Measurements from ENCODE around the gene INSIG1.

The INSIG1 gene

DNA sequence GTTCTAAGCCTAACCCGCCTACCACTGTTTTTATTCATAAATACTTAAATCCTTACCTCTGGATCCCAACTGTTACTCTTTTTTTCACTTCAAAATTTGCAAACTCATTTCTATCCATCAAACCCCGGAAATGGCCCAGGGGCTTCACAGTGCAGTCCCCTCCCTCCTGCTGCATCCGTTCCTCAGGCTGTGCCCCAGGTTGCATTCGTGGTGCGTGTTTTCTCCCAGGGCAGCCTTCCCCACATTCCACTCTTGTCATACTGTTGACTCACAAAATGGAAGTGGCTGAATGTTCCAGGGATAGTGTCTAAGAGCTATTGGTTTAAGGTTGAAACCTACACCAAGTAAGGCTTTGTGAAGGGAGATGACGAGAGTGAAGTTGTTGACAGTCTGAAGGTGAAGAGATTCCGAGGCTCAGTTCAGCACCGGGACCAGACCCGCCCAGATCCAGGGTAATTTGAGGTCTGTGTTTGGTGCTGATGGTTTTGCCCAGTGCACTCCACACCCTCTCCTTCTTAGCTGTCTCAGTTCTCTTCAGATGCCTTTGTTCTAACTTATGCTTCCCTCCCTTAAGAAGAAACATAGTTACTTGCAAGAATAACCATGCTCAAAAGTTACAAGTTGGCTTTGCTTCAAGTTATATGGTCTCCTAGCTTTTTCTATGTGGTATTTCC, 7.7 kb downstream of the INSIG1 start:
- no peak for DNase-seq

DNA sequence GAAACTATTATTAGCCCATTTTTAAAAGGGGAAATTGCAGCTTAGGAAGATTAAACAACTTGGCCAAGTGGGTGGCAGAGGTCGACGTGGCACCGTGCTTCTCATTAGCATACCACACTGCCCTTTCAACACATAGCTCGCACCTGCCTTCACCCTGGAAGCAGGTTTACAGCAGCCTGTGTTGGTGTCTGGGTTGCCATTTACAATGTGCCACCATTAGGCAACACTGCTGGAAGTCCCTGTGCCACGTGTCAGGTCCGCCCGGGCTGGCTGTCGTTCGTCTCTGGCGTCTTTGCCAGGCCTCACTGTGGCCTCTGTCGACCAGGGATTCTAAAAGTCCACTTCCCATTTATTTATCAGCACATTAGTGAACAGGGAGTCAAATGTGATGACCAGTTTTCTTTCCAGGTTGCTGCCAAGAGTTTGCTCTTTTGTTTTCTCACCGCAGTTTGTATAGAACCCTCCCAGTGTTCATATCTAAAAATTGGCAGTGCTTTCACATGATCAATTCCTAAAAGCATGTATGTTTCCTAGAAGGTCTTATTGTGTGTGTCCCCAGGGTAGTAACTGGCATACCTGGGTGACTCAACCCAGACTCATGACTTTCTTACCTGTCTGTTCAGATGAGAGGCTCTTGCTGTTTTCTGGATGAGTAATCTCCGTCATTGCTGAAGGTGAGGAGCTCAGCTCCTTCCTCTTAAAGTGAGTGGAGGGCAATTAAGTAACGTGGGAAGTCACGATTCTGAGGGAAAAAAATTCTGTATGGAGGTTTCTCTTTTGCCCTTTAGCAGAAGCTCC, 9.2 kb downstream of the INSIG1 start:
- no peak for DNase-seq

DNA sequence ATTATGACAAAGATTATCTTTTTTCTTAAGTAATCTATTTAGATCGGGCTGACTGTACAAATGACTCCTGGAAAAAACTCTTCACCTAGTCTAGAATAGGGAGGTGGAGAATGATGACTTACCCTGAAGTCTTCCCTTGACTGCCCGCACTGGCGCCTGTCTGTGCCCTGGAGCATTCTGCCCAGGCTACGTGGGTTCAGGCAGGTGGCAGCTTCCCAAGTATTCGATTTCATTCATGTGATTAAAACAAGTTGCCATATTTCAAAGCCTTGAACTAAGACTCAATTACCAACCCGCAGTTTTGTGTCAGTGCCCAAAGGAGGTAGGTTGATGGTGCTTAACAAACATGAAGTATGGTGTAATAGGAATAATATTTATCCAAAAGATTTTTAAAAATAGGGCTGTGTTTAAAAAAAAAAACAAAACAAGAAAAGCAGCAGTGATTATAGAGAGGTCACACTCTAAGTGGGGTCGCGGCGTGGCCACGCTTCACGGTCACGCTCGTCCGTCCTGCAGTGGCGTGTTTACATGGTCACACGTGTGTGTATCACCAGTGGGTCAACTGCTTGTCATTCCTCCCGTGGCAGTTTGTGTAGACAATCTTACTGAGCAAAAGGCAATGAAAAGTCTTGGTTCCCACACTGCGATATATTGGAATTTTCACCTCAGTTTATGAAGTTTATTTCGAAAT, 10.8 kb downstream of the INSIG1 start:
- DNase-seq = no peak

DNA sequence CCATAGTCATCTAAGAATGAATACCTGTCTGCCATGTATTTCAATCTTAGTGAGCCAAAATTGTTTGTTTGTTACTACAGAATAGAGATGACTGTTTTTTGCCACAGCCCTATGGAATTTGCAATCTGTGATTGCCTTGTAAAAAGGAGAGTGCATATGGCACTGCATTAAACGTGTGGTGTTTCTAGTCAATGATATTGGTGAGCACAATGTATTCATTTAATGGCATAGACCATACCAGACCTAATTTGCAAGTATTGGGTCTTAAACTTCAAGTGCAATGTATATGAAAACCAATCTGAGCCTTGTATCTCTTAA, 11.3 kb downstream of the INSIG1 start:
- DNase-seq = no peak

DNA sequence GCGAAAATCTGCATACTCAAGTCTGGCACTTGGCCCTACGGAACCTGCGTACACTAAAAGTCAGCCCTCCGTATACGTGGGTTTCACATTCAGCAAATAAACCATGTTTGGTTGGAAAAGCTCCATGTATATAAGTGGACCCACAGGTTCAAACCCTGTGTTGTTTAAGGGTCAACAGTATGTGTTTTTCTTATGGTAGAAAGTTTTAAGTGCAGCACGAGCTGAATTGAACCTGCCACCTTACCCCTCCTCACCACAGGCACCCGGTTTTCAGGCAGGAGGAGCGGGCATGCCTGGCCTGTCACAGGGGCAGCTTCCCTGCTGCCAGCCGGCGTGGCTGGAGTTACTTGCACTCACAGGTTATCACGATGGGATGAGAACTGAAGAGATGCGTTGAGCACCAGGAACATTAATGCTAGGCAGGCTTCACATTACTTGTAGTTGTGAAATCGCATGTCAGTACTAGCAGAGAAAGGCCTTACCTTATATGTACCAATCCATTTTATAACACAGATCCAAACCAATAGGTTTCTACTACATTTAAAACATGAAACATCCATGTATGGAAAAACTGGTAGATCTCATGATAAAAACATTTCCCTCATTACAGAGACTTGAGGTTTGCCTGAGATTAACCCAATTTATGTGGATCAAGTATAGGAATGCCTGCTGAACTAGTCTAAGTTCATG, 12.9 kb downstream of the INSIG1 start:
- DNase-seq = no peak

DNA sequence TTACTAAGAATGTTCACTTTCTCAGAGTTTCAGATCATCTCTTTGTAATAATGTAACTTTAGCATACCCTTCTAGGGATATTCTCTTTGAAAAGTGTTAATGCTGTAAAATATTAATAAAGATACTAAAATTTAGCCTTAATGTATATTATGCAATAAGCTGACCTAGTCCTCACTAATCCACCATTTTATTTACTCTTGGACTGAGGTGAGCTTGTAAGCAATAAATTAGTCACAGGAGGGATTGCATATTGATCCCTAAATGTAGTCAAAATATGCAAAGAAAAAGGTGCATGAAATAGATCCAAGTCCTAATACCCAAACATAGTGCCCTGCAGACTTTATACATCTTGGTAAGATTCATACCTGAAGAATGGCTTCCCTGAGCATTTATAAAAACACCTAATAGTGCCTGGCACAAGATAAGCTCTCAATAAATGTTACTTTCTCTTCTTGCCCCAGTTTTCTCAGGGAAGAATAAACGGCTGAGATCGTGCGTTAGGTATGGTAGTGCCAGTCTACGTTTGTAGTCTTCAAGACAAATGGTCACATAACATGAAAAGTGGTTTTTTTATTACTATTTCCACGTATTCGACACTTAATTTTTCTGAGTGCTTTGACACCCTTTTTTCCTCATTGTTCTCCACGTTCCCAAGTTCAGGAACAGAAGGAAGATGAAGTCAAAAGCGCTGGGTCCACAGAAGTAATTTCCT, 14.3 kb downstream of the INSIG1 start:
- no peak for DNase-seq

DNA sequence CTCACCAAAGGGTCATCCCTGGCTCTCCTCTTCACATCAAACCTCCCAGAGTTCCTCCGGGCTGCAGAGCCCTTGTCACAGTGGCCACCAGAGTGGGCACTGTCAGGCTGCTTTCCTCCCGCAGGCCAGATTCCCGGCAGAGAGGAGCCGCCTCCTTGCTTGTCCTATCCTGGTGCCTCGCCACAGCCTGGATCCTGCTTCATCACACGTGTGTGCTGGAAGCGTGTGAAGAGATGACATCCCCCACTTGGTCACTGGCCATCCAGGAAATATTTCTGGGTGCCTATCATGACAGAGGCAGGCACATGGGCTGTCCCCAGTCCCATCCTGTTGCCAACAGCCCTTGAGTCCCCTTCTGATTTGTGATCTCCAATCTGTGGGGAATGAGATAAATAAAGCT, 15.0 kb downstream of the INSIG1 start:
- DNase-seq = no peak

DNA sequence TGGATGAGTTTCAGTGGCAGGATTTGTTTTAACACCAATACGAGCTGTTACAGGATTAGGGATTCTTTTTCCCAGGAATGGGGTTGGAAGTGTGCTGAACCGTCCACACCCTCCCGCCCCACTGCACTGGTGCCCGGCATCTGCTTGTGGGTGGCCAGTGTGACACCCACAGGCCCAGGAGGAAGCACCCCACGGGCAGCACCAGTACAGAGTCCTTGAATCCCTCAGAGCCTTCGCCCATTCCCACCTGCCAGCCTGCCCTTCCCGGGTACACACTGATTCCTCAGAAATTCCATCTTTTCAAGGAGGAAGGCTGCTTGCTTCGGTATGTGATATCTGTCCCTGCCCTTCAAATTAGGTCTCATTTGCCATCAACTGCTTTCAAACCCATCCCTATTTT, 15.4 kb downstream of the INSIG1 start:
- no peak for DNase-seq

DNA sequence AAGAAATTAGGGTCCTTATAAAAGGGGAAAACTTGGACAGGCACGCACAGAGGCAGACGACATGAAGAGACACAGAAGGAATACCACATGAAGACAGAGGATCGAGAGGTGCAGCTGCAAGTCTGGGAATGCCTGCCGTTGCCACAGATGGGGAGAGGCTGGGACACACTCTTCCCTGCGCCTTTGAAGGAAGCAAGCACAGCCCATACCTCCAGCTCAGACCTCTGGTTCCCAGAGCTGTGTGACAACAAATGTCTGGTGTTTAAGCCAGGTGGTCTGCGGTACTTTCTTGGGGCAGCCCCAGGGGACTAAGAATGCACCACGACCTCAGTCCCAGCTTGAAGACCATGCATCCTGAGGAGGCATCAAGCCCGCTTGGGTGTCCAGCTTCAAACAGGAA, 18.3 kb downstream of the INSIG1 start:
- DNase-seq = no peak

DNA sequence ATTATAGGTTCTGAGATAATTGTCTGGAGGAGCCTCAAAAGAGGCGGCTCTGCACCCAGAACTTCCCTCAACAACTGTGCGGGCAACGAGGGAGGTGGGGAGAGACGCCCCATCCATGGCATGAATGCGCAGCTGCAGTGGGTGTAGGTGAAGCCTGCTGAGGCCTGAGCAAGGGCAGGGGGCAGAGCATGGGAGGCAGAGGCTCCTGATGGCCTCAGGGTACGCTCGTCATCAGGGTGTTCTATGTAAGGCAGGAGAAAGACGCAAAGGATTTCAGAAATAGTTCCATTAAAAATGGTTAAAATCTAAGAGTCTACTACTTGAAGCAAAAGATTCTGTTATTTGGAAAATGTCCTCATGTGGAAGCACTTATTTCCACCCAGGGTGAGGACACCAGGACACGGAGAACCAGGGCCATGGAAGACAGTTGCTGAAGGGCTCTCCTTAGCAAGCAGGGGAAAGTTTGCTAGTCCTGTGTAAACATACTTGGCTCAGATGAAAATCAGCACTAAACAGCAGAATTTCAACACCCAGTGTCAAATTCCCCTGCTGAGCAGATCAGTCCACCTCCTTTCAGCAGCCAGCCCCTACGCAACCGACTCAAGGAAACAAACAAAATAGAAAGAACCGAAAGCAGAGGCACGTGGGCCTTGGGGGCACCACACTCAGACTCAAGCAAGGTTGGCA, 18.9 kb downstream of the INSIG1 start:
- DNase-seq = no peak

DNA sequence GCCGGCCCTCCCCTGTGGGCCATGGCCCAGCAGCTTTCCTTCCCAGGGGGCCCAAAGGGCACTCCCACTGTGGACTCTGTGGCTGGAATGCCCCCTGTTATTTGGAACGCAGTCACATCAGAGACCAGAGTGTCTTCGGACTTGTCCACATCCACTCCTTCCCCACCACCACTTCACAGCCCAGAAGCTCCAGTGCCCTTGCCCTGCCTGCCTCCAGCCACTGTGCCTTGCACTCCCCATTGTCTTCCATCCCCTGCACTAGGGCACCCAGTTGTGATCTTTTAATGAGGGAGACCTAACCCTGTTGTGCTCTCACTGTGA, 19.4 kb downstream of the INSIG1 start:
- no peak for DNase-seq

DNA sequence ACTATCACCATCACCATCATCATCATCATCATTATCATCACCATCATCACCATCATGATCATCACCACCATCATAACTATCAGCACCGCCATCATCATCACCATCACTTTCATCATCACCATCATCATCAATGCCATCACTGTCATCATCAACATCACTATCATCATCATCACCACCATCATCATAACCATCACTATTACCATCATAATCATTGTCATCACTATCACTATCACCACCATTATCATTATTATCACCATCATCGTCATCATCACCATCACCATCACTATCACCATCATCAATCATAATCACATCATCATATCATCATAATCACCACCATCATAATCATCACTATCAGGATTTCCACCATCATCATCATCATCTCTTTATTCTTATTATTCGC, 20.6 kb downstream of the INSIG1 start:
- DNase-seq = no peak

DNA sequence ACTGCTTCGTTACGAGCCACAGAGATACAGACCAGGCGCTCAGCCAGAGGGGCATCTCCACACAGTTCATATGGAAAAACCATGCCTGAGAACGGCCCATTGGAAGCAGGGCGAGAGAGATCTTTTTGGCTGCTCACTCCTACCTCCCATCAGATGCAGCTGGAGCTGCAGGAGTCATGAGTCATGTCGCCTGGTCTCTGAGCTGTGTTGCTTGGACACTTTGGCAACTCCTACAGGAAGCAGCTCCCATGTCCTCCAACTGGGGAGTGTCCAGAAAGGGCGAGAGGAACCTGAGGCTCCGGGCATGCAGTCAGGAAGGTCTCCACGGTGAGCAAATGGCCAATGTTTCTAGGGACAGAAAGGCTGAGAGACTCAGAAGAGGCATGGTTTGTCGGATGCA, 24.9 kb downstream of the INSIG1 start:
- no peak for DNase-seq

DNA sequence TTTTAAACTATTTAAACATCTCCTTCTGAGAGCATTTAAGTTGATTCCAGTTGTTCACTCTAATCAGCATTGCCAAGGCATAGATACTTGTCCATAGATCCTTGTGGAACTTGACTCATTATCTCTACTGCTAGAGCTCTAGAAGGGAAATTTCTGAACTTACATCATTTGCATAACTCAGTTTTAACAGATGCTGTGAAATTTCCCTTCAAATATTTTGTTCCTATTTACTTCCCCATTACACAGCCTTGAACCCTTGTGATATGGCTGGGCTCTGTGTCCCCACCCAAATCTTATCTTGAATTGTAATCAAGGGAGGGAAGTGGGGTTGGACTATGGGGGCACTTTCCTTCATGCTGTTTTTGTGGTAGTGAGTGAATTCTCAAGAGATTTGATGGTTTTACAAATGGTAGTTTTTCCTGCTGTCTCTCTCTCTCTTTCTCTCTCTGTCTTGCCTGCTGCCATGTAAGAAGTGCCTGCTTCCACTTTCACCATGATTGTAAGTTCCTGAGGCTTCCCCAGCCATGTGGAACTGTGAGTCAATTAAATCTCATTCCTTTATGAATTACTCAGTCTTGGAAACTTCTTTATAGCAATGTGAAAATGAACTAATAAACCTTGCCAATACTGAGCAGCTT, 25.4 kb downstream of the INSIG1 start:
- no peak for DNase-seq

DNA sequence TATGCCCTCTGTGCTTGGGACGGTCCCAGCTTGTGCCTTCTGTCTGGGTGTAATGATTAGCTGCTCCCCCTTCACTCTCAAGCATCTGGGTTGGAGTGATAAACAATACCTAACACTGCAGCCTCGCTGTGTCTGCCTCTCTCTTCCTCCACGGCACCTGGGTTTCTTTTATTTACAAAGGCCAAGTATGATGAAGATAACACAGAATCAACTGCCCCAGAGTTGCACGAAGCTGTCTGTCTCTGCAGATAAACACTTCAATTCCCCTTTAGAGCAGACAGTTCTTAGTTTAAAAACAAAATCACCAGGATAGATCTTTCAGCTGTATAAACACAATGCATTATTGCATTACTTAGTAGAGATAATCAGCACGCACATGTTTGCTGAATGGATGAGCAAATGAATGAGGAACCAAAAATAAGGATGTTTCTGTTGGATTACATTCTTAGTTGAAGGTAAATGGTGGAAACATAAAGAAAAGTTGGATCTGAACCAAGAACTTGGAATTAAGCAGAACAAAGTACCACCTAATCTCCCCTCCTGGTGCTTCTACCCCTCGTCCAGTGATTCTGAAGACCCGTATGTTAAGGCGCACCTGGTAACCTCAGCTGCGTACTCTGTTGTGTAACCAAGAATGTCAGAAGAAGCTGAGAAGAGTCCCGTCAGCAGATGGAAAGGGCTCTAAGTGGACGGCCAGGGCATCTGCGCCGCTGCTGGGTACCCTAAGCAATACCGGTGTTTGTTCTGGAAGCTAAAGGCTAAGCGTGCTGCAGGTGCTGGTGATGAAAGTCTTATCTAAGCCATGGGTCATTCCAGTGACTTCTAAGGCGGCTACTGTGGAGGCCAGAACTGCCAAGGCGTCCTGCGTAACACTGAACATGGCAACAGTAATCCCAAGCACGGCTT, 26.6 kb downstream of the INSIG1 start:
- DNase-seq = no peak

DNA sequence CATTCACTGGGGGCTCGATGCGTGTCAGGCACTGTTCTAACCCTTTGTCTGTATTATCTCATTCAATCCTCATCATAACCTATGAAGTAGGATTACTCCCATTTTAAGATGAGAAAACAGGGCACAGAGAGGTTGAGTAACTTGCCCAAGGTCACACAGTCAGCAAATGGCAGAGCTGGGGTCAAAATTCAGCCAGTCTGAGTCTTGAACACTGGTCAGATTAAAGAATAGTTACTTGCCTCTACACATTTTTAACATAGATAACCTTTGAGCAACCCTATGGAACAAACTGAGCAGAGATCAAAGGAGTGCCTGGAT, 27.2 kb downstream of the INSIG1 start:
- no peak for DNase-seq

DNA sequence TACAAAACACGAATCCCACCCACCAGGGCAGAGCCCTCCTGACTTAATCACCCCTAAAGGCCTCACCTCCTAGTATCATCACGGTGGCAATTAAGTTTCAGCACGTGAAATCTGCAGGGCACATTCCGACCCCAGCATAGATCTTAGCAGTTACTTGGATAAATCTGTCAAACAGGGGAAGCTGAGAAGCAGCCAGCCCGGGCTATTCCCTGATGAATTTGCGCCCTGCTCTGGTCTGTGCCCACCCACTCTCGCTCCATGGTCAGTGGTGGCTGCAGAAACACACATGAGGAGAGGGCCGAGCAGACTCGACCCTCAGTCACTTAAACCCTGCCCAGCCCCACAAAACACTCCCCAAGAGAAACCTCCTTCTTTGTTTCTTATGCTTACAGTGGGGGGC, 28.7 kb downstream of the INSIG1 start:
- no peak for DNase-seq

DNA sequence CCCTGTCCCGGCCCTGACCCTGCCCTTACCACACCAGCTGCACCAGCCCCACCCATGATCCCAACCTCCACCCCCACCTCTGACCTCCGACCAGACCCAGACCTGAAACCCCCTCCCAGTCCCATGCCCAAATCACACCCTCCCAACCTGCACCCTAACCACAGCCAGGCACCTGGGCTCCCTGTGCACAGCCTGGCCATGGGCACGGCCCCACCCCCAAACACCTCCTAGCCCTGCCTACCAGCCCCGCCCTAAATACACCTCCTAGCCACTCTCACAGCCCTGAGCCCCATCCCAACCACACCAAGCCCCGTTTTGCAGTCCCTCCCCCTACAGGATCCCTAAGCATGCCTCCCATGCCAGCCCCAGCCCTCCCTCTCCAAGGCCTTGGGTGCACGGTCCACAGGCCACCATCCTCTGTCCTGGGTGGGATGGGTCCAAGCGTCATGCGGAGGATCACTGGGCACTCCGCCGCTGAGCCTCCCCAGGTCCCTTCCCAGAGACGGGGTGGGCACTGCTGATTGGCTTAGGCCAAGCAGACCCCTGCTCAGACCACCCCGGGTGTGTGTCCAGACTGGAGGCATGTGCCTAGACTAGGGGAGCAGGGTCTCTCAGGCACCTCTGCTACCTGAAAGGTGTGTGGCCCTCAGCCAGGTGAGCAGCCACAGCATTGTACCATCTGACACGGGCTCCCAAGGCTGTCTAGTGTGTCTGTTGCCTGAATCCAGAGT, 30.1 kb downstream of the INSIG1 start:
- no peak for DNase-seq

DNA sequence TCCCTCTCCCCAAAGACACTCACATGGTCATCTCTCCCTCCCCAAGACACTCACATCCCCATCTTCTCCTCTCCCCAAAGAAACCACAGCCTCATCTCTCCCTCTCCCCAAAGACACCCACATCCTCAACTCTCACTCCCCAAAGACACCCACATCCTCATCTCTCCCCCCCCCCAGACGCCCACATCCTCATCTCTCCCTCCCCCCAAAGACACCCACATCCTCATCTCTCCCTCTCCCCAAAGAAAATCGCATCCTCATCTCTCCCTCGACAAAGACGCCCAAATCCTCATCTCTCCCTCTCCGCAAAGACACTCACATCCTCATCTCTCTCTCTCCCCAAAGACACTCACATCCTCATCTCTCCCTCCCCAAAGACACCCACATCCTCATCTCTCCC, 31.5 kb downstream of the INSIG1 start:
- DNase-seq = no peak

DNA sequence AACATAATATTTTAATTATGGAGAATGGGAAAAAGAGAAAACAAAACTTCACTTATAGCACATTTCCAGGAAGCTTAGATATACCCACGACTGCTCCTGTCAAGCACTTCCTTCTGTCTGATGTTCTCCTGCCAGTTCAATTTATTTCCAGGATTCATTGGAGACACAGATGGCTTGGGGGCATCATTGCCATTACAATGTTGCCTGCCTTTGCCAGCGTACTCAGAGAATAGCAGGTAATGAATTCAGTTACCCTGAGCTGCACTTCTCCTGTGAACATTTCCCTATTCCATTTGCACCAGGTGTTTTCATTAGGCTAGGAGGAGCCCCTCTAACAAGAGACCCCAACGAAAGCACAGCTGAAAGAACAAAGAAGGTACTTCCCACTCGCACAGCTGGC, 33.7 kb downstream of the INSIG1 start:
- no peak for DNase-seq
